ENCODE measurements around the gene GDF15.
"Not testable (repeated sequence)": the region's sequence is repeated elsewhere in the genome, so short reads cannot be mapped to it uniquely, and the experiment has no call there.

The GDF15 gene

DNA sequence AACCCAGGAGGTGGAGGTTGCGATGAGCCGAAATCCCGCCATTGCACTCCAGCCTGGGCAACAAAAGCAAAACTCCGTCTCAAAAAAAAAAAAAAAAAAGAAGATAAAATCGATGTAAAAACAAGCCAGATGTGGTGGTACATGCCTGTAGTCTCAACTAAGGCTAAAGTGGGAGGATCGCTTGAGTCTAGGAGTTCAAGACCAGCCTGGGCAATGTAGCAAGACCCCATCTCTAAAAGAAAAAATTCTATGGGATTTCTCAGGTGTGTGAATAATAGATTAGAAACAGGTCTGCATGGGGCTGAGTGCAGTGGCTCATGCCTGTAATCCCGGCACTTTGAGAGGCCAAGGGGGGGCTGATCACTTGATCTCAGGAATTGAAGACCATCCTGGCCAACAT lies 34.4 kb upstream of the GDF15 start:
- H3K4me1 Mint-ChIP-seq (ENCODE audit: low read depth), result peaks cover 5% of the 10 kb centered on the region
- H3K4me3 Mint-ChIP-seq, result no peak overlapping the region
- no peak overlapping the region for H3K27ac Mint-ChIP-seq
- H3K9me3 Mint-ChIP-seq (ENCODE audit: low read depth), result no peaks in the 10 kb centered on the region
- peaks cover 6% of the 10 kb centered on the region for H3K36me3 Mint-ChIP-seq
- no peaks in the 10 kb centered on the region for H3K27me3 Mint-ChIP-seq

DNA sequence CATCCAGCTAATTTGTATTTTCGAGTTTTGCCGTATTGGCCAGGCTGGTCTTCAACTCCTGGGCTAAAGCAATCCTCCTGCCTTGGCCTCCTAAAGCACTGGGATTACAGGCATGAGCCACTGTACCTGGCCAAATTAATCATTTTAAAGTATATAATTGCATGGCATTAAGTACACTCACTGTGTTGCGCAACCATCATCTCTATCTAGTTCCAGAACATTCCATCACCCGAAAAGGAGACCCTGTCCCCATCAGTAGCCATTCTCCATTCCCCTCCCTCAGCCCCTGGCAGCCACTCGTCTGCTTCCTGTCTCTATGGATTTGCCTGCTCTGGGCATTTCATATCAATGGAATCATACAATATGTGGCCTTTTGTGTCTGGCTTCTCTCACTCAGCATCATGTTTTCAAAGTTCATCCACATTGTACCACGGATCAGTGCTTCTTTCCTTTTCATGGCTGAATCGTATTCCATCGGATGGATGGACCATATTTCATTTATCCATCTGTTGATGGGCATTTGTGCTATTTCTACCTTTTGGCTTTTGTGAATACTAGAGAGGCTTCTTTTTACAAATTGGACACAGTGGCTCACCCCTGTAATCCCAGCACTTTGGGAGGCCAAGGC lies 32.5 kb upstream of the GDF15 start:
- Mint-ChIP-seq H3K27me3 (no peaks in the 10 kb centered on the region), H3K27ac (no peak overlapping the region), H3K36me3 (peaks cover 6% of the 10 kb centered on the region), H3K4me3 (no peak overlapping the region), H3K9me3 (ENCODE audit: low read depth) (no peaks in the 10 kb centered on the region), H3K4me1 (ENCODE audit: low read depth) (peaks cover 3% of the 10 kb centered on the region)

DNA sequence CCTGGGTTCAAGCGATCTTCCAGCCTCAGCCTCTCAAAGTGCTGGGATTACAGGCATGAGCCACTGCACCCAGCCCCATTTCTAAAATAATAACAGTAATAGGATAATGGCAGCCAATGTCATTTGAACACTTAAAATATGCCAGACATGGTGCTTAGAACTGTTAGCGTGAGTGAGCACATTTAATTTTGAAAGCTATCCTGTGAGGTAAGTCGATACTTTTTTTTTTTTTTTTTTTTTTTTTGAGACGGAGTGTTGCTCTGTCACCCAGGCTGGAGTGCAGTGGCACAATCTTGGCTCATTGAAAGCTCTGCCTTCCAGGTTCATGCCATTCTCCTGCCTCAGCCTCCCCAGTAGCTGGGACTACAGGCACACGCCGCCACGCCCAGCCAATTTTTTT lies 31.2 kb upstream of the GDF15 start:
- not testable (repeated sequence) for H3K36me3 Mint-ChIP-seq, H3K27me3 Mint-ChIP-seq
- peak overlapping the region; percentile 28 for H3K27ac Mint-ChIP-seq

DNA sequence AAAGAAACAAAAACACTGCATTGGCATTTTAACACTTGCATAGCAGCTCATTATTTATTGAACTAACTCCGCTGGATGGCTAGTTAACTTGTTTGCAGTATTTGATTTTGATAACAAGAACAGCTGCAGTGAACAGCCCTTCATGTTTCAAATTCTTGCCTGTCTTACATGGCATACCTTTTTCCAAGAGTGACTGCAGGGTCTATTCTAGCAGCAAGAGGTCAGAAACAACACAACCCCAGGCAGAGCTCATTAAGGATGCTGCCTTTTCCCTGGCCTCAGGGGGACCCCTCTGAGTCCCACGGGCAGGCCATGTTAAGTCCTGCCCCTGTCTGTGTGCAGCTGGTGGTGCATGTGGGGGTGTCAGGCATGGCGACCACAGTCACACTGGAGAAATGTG lies 28.9 kb upstream of the GDF15 start:
- no peaks in the 10 kb centered on the region for H3K27me3 Mint-ChIP-seq
- H3K9me3 Mint-ChIP-seq (ENCODE audit: low read depth), result no peaks in the 10 kb centered on the region
- no peaks in the 10 kb centered on the region for H3K4me1 Mint-ChIP-seq (ENCODE audit: low read depth)
- H3K27ac Mint-ChIP-seq, result no peak overlapping the region
- no peak overlapping the region for H3K4me3 Mint-ChIP-seq
- peaks cover 6% of the 10 kb centered on the region for H3K36me3 Mint-ChIP-seq

More for the DNA sequence above, 31.2 kb upstream of the GDF15 start:
- H3K4me1 Mint-ChIP-seq (ENCODE audit: low read depth); H3K9me3 Mint-ChIP-seq (ENCODE audit: low read depth); H3K4me3 Mint-ChIP-seq: not testable (repeated sequence)

DNA sequence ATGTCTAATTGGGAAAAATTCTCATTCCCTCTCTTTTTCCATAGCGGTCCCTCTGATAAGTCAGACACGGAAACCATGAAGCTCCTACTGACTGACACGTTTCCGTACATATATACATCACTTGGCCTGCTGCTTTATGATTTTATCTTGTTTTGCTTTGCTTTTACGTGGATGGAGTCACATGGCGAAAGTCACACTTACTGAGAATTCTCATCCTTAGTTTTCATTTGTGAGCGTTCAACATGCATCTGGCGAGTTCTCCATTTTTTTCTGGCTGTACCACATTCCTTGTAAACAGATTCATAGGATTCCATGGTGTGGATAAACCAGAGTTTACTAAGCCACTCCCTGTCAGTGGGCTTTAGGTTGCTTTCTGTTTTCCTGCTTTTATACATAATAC lies 24.3 kb upstream of the GDF15 start:
- Mint-ChIP-seq H3K4me3 (no peak overlapping the region), H3K27ac (no peak overlapping the region), H3K4me1 (ENCODE audit: low read depth) (no peaks in the 10 kb centered on the region), H3K9me3 (ENCODE audit: low read depth) (no peaks in the 10 kb centered on the region), H3K36me3 (peaks cover 9% of the 10 kb centered on the region), H3K27me3 (no peaks in the 10 kb centered on the region)

DNA sequence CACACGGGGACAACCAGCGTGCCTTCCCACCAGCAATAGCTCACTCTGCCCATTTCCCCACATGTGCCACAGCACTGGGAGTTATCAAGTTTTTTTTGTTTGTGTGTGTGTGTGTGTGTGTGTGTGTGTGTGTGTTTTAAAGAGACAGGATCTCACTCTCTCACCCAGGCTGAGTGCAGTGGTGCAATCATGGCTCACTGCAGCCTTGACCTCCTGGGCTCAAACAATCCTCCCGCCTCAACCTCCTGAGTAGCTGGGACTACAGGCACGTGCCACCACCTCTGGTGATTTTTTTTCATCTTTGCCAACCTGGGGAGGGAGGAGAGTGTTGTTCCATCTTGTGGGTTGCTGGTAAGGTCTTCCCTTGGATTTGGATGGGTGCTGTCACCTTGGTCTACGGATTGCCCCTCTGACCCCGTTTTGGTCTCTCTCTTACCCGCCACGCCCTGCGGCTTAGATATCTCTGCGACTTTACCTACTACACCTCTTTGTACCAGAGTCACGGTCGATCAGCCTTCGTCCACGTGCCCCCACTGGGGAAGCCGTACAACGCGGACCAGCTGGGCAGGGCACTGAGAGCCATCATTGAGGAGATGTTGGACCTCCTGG lies 22.9 kb upstream of the GDF15 start:
- Mint-ChIP-seq H3K36me3 (peaks cover 9% of the 10 kb centered on the region), H3K27ac (no peak overlapping the region), H3K4me1 (ENCODE audit: low read depth) (no peaks in the 10 kb centered on the region), H3K27me3 (no peaks in the 10 kb centered on the region), H3K4me3 (no peak overlapping the region), H3K9me3 (ENCODE audit: low read depth) (no peaks in the 10 kb centered on the region)

DNA sequence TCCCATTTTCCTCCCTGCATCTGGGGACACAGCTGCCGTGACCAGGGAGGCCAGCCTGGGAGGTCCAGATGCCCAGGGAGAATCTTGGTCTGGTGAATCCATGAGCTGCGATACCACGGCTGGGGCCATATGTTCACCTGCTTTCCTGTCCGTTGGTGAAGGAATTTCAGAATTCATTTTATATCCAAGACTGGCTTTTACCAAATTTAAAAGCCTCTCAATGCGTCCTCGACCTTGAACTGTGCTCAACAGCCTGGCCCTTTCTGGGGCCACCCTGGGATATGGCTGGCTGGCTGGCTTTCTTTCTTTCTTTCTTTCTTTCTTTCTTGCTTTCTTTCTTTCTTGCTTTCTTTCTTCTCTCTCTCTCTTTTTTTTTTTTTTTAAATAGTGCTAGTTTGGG lies 22.2 kb upstream of the GDF15 start:
- Mint-ChIP-seq H3K36me3 (peaks cover 9% of the 10 kb centered on the region), H3K27me3 (no peaks in the 10 kb centered on the region), H3K9me3 (ENCODE audit: low read depth) (no peaks in the 10 kb centered on the region), H3K4me1 (ENCODE audit: low read depth) (no peaks in the 10 kb centered on the region), H3K4me3 (no peak overlapping the region), H3K27ac (no peak overlapping the region)

DNA sequence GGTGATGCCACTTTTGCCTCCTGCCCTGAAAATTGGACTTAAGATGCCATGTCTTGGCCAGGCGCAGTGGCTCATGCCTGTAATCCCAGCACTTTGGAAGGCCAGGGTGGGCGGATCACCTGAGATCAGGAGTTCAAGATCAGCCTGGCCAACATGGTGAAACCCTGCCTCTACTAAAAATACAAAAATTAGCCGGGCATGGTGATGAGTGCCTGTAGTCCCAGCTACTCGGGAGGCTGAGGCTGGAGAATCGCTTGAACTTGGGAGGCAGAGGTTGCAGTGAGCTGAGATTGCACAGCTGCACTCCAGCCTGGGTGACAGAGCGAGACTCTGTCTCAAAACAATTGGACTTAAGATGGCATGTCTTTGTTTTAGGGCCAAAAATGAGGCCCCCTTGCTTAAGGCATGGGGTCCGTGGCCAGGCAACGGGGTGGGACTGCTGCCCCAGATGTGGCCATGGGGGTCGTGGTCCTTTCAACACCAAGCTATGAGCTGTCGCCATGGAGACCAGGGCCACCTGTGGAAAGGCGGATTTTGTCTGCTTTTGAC lies 21.6 kb upstream of the GDF15 start:
- not testable (repeated sequence) for H3K36me3 Mint-ChIP-seq, H3K27ac Mint-ChIP-seq, H3K27me3 Mint-ChIP-seq

DNA sequence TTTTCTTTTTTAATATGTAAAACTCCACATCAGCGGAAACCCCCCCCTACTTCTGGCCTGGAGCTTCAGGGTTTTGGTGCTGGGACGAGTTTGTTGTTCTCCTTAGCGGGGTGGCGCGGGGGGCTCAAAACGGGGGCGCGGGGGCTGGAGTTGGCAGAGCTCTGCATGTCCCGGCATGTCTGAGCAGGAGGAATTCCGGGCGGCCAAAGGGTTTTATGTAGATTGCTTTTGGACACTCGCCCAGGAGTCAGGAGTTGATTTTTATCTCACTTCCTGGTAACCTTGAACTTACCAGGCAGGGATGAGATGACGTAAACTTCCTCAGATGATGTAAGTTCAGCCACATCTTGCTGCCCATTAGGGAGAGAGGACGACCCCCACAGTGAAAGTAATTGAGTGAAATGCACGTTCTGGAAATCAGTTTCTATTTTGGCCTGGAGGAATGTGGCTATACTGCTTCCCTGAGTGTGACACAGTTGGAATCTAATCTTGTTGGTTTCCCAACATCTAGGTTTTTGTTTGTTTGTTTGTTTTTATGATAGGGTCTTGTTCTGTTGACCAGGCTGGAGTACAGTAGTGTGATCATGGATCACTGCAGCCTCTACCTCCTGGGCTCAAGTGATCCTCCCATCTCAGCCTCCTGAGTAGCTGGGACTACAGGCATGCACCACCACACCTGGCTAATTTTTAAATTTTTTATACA lies 21.0 kb upstream of the GDF15 start:
- peaks cover 7% of the 10 kb centered on the region for H3K36me3 Mint-ChIP-seq
- no peaks in the 10 kb centered on the region for H3K4me1 Mint-ChIP-seq (ENCODE audit: low read depth)
- H3K9me3 Mint-ChIP-seq (ENCODE audit: low read depth), result no peaks in the 10 kb centered on the region
- H3K27ac Mint-ChIP-seq, result no peak overlapping the region
- no peaks in the 10 kb centered on the region for H3K27me3 Mint-ChIP-seq
- H3K4me3 Mint-ChIP-seq, result no peak overlapping the region

More for the DNA sequence above, 21.6 kb upstream of the GDF15 start:
- H3K4me3 Mint-ChIP-seq; H3K4me1 Mint-ChIP-seq (ENCODE audit: low read depth); H3K9me3 Mint-ChIP-seq (ENCODE audit: low read depth): not testable (repeated sequence)

DNA sequence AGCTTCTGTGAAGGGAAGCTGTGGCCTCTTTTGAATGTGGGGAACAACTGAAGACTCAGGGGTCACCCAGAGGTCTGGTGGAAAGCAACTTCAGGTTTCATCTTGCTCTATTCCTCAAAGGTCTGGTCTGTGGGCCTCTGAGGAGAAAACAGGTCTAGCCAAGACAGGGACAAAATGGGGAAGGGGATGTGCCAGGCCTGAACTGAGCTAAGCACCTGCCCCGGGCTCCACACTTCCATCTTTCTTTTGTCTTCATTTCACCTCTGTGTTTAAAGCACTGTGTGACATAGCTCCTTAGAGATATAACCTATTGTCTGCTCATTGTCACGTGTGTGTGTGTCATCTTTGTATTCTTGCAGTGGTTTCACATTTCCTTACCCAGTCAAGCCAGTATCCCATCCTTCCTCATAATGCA lies 19.9 kb upstream of the GDF15 start:
- no peaks in the 10 kb centered on the region for H3K9me3 Mint-ChIP-seq (ENCODE audit: low read depth)
- no peak overlapping the region for H3K27ac Mint-ChIP-seq
- H3K4me1 Mint-ChIP-seq (ENCODE audit: low read depth), result no peaks in the 10 kb centered on the region
- peaks cover 7% of the 10 kb centered on the region for H3K36me3 Mint-ChIP-seq
- no peak overlapping the region for H3K4me3 Mint-ChIP-seq
- no peaks in the 10 kb centered on the region for H3K27me3 Mint-ChIP-seq

DNA sequence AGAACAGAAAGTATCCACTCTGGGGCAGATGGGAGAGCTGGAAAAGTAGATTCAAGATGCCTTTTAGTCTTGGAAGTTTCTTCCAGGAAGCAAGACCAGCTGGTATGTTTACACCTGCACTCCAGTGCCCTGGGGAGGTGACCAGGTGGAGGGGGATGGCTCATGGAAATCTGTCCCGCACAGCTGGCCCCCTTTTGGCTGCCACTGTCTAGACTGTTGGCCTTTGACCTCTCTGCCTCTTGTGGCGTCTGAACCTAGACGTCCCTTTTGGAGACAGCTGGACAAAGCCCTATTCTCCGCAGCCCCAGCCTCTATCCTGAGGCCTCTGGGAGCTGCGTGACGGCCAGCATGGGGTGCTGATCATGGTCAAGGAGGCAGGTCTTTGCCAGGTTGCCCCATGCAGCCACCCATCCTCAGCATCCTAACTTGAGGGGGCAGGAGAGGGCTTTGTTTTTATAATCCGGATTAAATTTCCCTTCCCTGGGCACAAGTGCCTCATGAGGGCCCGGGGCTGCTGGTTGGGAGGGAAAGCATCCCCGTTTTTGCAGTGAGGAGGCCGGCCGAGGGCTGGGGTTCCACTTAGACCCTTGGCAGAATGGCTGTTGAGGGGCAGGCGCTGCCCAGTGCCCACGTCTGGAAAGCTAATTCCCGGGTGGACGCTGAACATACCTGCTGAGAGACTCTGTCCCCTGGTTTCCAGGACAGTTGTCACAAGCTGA lies 17.3 kb upstream of the GDF15 start:
- no peak overlapping the region for H3K27ac Mint-ChIP-seq
- no peak overlapping the region for H3K4me3 Mint-ChIP-seq
- H3K36me3 Mint-ChIP-seq, result peaks cover 4% of the 10 kb centered on the region
- no peaks in the 10 kb centered on the region for H3K27me3 Mint-ChIP-seq
- H3K4me1 Mint-ChIP-seq (ENCODE audit: low read depth), result peaks cover 3% of the 10 kb centered on the region
- H3K9me3 Mint-ChIP-seq (ENCODE audit: low read depth), result no peaks in the 10 kb centered on the region

DNA sequence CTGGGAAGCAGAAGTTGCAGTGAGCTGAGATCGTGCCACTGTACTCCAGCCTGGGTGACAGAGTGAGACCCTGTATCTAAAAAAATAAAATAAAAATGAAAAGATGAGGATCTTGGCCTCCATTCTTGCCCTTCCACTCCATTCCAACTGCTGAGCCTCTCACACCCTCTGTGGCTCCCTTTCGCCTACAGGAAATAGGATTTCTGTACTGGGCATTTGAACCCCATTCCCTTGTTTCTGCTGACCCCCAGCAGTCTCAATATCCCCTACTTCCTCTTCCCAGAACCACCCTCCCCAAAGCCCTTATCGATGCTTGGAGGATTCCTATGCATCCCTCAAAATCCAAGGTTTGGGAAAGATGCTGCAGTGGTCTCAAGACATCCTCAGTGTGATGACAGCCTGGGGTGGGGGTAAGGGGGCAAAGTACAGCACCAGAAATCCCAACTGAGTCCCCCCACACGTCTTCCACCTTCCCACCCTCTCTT lies 12.5 kb upstream of the GDF15 start:
- Mint-ChIP-seq H3K36me3 (no peaks in the 10 kb centered on the region), H3K4me1 (ENCODE audit: low read depth) (peaks cover 9% of the 10 kb centered on the region), H3K27ac (no peak overlapping the region), H3K27me3 (peaks cover 2% of the 10 kb centered on the region), H3K9me3 (ENCODE audit: low read depth) (no peaks in the 10 kb centered on the region), H3K4me3 (no peak overlapping the region)

DNA sequence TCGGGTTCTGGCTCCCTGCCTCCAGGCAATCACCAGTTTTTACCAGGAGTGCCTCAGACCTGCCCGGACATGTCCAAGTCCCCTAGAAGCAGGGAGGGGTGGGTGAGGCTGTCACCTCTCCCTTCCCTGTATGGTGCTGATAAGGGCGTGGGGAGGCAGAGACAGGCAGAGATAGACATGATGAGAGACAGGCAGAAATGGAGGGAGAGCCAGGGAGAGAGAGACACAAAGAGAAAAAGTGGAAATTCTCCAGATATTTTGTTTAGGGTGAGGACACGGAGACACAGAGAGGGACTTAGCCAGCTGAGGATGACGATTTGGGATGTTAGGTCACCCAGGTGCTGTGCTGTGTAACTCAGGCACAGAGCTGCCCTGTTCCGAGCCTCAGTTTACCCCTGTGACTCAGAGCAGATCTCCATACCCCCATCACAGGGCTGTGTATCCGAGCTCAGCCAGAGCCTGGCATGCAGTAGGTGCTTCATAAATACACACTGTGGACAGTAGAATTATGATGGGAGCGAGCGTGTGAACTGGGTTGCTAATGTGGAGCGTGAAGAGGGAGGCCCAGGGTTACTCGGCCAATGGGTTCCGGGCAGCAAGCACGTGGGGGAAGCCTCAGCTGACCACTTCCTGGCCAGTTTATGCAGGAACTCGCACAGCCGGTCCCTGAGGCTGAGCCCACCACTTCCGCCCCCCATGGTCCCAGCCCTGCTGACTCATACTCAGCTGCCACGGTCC lies 11.9 kb upstream of the GDF15 start:
- Mint-ChIP-seq H3K9me3 (ENCODE audit: low read depth) (no peaks in the 10 kb centered on the region), H3K4me1 (ENCODE audit: low read depth) (peaks cover 9% of the 10 kb centered on the region), H3K27ac (peak overlapping the region; percentile 61), H3K27me3 (peaks cover 2% of the 10 kb centered on the region), H3K4me3 (peak overlapping the region; percentile 13), H3K36me3 (no peaks in the 10 kb centered on the region)

DNA sequence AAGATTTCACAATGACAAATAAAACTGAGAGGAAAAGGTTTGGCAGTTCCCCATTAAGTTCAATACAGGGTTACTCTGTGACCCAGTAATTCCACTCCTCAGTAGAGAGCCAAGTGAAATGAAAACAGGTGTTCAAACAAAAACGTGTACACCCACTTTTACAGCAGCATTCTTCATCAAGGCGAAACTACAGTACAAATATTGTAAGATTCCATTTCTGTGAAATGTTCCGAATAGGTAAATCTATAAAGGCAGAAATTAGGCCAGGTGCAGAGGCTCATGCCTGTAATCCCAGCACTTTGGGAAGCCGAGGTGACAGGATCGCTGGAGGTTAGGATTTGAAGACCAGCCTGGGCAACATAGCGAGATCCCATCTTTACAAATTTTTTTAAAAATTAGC lies 8.9 kb upstream of the GDF15 start:
- H3K36me3 Mint-ChIP-seq, result no peaks in the 10 kb centered on the region
- H3K4me3 Mint-ChIP-seq, result no peak overlapping the region
- peaks cover 9% of the 10 kb centered on the region for H3K4me1 Mint-ChIP-seq (ENCODE audit: low read depth)
- H3K27ac Mint-ChIP-seq, result no peak overlapping the region
- no peaks in the 10 kb centered on the region for H3K9me3 Mint-ChIP-seq (ENCODE audit: low read depth)
- H3K27me3 Mint-ChIP-seq, result peaks cover 4% of the 10 kb centered on the region
